AG04449 (cell line): Measurements from ENCODE around the gene TRPC3.

Source experiments
- CTCF ChIA-PET: fragments of 350-600 bp; formaldehyde crosslinking; extraction: SDS; loops from one replicate; lab custom pipeline; 2021; ENCODE audit warnings: antibody characterized with exemption; lab: Yijun Ruan, JAX
- POLR2A ChIA-PET: fragments of 400-600, 350-600 bp; formaldehyde crosslinking; extraction: SDS; loops from one replicate; lab custom pipeline; 2020; ENCODE audit warnings: antibody characterized with exemption, inconsistent platforms; lab: Yijun Ruan, JAX
- DNase-seq: peaks from one replicate; pipeline ENCODE4 v3.0.0-alpha.2; 2010; ENCODE audit warnings: low read depth, low spot score
- H3K4me3 ChIP-seq: 2 replicates; pipeline ENCODE4 v1.5.1; 2011; ENCODE audit warnings: low read depth, mild to moderate bottlenecking, control low read depth, low read length
- TF ChIP-seq, protein P1 (sequence below): IDR thresholded peaks from one replicate; pipeline ENCODE4 v1.5.1; 2011; ENCODE audit warnings: mild to moderate bottlenecking, moderate library complexity, low read length, control low read depth, inconsistent platforms; ENCODE audit not compliant: insufficient read depth; ENCODE audit errors: missing control alignments

The TRPC3 gene

DNA sequence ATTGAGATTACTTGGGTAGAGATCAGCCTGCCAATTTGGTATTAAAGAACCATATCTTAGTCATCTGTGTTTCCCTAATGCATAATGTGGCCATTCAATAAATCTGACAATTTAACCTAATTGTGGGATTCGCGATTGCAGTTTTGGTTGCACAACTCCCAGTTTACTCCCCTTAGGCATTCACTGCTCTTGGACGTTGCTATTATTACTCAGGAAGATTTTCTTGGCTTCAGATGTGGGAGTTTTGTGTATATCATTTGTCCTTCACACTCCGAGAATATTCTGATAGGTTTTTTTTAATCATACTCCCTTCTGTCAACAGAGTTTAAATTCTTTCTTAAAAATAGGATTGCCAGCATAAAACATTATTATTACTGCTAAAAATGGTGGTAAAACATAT lies 22.0 kb upstream of the TRPC3 start:
- TF ChIP-seq, protein P1, sequence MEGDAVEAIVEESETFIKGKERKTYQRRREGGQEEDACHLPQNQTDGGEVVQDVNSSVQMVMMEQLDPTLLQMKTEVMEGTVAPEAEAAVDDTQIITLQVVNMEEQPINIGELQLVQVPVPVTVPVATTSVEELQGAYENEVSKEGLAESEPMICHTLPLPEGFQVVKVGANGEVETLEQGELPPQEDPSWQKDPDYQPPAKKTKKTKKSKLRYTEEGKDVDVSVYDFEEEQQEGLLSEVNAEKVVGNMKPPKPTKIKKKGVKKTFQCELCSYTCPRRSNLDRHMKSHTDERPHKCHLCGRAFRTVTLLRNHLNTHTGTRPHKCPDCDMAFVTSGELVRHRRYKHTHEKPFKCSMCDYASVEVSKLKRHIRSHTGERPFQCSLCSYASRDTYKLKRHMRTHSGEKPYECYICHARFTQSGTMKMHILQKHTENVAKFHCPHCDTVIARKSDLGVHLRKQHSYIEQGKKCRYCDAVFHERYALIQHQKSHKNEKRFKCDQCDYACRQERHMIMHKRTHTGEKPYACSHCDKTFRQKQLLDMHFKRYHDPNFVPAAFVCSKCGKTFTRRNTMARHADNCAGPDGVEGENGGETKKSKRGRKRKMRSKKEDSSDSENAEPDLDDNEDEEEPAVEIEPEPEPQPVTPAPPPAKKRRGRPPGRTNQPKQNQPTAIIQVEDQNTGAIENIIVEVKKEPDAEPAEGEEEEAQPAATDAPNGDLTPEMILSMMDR, result no peak
- POLR2A ChIA-PET, result no interaction called here
- H3K4me3 ChIP-seq, result no peak overlapping the region
- CTCF ChIA-PET, result no interaction called here
- no peak for DNase-seq

DNA sequence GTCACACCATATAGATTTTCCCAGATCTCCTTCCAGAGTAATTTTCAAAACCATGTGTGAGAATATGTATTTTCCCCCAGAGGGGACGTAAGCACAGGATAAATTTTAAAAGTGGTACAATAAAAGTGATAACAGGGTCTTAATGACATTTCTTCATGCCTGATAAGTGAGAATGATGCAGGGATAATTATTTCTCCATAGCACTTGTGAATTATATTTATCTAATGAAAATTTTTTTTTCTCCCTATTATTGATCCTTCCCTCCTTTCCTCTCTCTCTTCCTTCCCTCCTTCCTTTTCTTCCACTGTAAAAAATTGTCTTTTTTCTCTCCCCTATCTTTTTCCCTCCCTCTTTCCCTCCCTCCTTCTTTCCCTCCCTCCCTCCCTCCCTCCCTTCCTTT lies 17.0 kb upstream of the TRPC3 start:
- no peak for DNase-seq
- POLR2A ChIA-PET, result no interaction called here
- CTCF ChIA-PET, result no interaction called here
- H3K4me3 ChIP-seq, result no peak overlapping the region
- TF ChIP-seq, protein P1, result no peak

DNA sequence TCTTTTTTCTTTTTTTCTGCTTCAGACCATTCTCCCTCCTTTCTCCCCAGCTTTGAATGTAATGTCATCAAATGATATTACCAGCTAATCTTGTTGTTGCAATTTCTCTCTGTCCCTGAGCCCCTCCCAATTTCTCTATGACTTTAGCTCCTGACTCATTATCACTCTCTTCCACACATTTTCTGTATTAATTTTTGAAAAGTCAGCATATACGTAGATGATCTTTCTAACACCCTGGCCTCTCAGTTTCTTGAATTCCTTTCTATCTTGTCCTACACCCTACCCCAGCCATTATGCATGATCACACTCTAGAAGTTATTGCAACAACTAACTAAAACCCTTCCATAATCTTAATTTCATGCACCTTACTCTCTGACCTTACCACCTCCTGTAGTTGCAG lies 13.1 kb upstream of the TRPC3 start:
- ChIA-PET CTCF (no interaction called here), POLR2A (no interaction called here)
- DNase-seq, result no peak
- TF ChIP-seq, protein P1, result no peak
- no peak overlapping the region for H3K4me3 ChIP-seq

GRCh38 chr4:121960818-121961217 lies 9.0 kb upstream of the TRPC3 start:
- H3K4me3 ChIP-seq, result no peak overlapping the region
- no peak for DNase-seq
- TF ChIP-seq, protein P1, result no peak
- ChIA-PET CTCF (no interaction called here), POLR2A (no interaction called here)

GRCh38 chr4:121958777-121959176 lies 6.9 kb upstream of the TRPC3 start:
- ChIA-PET POLR2A (no interaction called here), CTCF (no interaction called here)
- no peak for DNase-seq
- no peak overlapping the region for H3K4me3 ChIP-seq
- TF ChIP-seq, protein P1, result no peak

DNA sequence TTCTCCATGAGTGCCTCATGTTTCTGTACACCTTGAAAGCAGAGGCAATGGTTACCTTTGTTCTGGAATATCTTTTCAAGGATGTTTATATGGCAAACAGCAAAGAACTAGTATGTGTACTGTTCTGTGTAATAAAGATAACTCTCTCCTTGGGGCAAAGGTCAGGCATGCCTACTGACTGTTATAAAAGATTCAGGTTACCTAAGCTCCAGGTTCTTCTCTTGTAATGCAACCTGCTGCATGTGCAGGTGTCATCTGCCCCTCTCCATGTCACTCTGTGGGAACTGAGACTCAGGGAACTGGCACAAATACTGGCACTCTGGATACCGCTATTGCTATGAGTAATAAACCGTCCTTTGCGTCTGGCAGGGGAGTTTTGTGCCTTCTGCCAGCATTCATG lies 5.4 kb upstream of the TRPC3 start:
- no peak for DNase-seq
- ChIA-PET CTCF (no interaction called here), POLR2A (no interaction called here)
- TF ChIP-seq, protein P1, result no peak
- no peak overlapping the region for H3K4me3 ChIP-seq
